ENCODE data around the gene TAS1R2. TPM values are rescaled to one million over a fixed set of nuclear protein-coding genes. Genes with fewer than 3 reads are reported as not detected.
A peak's percentile ranks its signal among the peaks of the same experiment; 100 is the strongest.

Gene TAS1R2
- total and polyA plus RNA-seq, 2 of the 13 experiments (the other 11 are each of a cell fraction or from before 2014, with no cell fraction given): not detected

GRCh38 chr1:18900303-18900841 is 40.9 kb upstream of the TAS1R2 start (continued):
- TF ChIP-seq ZNF646 (CRISPR knock-in tag; IDR thresholded peaks at IDR 0.05): no peak
- TF ChIP-seq ZNF335 (CRISPR knock-in tag; IDR thresholded peaks at IDR 0.05): no peak; the same call in 1 of the 2 replicates
- peak; percentile 75; the same call in 1 of the 2 replicates for TF ChIP-seq ZNF691 (CRISPR knock-in tag; IDR thresholded peaks at IDR 0.05; ENCODE audit: borderline replicate concordance, low read depth)
- no peak for TF ChIP-seq ATAD3A (CRISPR knock-in tag; IDR thresholded peaks at IDR 0.05)
- TF ChIP-seq ZNF709 (CRISPR knock-in tag; IDR thresholded peaks at IDR 0.05): no peak
- no peak for TF ChIP-seq ZBTB3 (CRISPR knock-in tag; IDR thresholded peaks at IDR 0.05; ENCODE audit: borderline replicate concordance, low read depth)
- no peak for TF ChIP-seq REPIN1 (CRISPR knock-in tag; IDR thresholded peaks at IDR 0.05; ENCODE audit: borderline replicate concordance, low read depth)
- TF ChIP-seq ZNF382 (CRISPR knock-in tag; IDR thresholded peaks at IDR 0.05; ENCODE audit: borderline replicate concordance): no peak
- TF ChIP-seq ZSCAN31 (CRISPR knock-in tag; IDR thresholded peaks at IDR 0.05; ENCODE audit: low read depth): peak; percentile 82
- TF ChIP-seq ZNF503 (CRISPR knock-in tag; IDR thresholded peaks at IDR 0.05): peak; percentile 85; the same call in 1 of the 2 replicates
- TF ChIP-seq ZNF331 (CRISPR knock-in tag; IDR thresholded peaks at IDR 0.05): peak; percentile 56; the same call in 1 of the 2 replicates
- no peak for TF ChIP-seq MZF1 (CRISPR knock-in tag; IDR thresholded peaks at IDR 0.05; ENCODE audit: borderline replicate concordance)
- peak; percentile 83 for TF ChIP-seq NR2F6 (IDR thresholded peaks at IDR 0.05)
- peak; percentile 93 for TF ChIP-seq NR2F6 (CRISPR knock-in tag; IDR thresholded peaks at IDR 0.05)
- TF ChIP-seq PITX1 (CRISPR knock-in tag; IDR thresholded peaks at IDR 0.05): peak; percentile 83
- no peak for TF ChIP-seq FOXP1 (IDR thresholded peaks at IDR 0.05)
- peak; percentile 78 for TF ChIP-seq FOXP1 (CRISPR knock-in tag; IDR thresholded peaks at IDR 0.05)
- peak; percentile 58; the same call in 1 of the 2 replicates for TF ChIP-seq ZNF556 (CRISPR knock-in tag; IDR thresholded peaks at IDR 0.05; ENCODE audit: borderline replicate concordance)
- no peak for TF ChIP-seq ZNF619 (CRISPR knock-in tag; IDR thresholded peaks at IDR 0.05)
- TF ChIP-seq ZBTB25 (CRISPR knock-in tag; IDR thresholded peaks at IDR 0.05): 0 out of 2 replicates have a peak, but pooled peaks have one; percentile 27
- peak; percentile 82; the same call in 1 of the 2 replicates for TF ChIP-seq HOXA3 (CRISPR knock-in tag; IDR thresholded peaks at IDR 0.05)
- peak in 1 of 2 experiments; percentile 54; a peak in 1 of 4 replicates for TF ChIP-seq KLF16 (CRISPR knock-in tag; IDR thresholded peaks at IDR 0.05)

All from HepG2 (cell line).